OCI-LY7 (cell line): Measurements from ENCODE around the gene PCA3.

Experiments used
- CTCF ChIP-seq: fragments of 200-600 bp; sonication (generic); conservative IDR thresholded peaks from 2 replicates; pipeline ENCODE4 v1.5.1; 2014; ENCODE audit warnings: mild to moderate bottlenecking, antibody characterized with exemption, low read length, moderate library complexity, mixed read lengths
- EZH2phosphoT487 ChIP-seq: fragments of 200-600 bp; sonication (generic); IDR thresholded peaks from 2 replicates; pipeline ENCODE4 v1.6.1; 2018; ENCODE audit warnings: low read depth, borderline replicate concordance, mild to moderate bottlenecking, mixed run types, antibody characterized with exemption, low read length, moderate library complexity, mixed read lengths

GRCh38 chr9:76729116-76729515 lies 35.1 kb upstream of the PCA3 start:
- no peak for TF ChIP-seq EZH2phosphoT487
- TF ChIP-seq CTCF: no peak
